GM12874 (cell line): ENCODE data around the gene TRAPPC1.

Experiments used
- TF ChIP-seq, protein P1 (sequence below): IDR thresholded peaks from 2 replicates; pipeline ENCODE4 v1.5.1; 2011; ENCODE audit warnings: low read depth, mild to moderate bottlenecking, control low read depth, low read length, moderate library complexity; ENCODE audit not compliant: insufficient read depth

The TRAPPC1 gene

DNA sequence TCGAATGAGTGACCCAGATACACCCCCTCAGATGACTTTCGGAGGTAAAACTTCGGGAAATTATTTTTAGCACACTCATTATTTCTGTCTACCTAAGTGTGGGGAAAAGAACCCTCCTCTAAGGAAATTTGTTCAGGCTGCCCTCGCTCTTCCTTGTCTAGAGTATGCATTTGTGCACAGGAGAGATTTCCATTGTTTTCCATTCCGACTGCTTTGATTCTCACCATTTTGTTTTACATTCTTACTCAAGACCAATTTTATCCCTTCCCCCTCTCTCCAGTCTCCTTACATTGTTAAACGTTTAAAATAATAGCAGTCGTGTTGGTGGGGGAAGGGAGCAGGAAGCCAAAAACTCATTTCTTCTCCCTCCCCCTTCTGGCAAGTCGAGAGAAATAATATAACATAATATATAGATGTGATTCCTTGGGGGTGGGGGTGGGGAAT lies 44.7 kb downstream of the TRAPPC1 start:
- TF ChIP-seq, protein P1, sequence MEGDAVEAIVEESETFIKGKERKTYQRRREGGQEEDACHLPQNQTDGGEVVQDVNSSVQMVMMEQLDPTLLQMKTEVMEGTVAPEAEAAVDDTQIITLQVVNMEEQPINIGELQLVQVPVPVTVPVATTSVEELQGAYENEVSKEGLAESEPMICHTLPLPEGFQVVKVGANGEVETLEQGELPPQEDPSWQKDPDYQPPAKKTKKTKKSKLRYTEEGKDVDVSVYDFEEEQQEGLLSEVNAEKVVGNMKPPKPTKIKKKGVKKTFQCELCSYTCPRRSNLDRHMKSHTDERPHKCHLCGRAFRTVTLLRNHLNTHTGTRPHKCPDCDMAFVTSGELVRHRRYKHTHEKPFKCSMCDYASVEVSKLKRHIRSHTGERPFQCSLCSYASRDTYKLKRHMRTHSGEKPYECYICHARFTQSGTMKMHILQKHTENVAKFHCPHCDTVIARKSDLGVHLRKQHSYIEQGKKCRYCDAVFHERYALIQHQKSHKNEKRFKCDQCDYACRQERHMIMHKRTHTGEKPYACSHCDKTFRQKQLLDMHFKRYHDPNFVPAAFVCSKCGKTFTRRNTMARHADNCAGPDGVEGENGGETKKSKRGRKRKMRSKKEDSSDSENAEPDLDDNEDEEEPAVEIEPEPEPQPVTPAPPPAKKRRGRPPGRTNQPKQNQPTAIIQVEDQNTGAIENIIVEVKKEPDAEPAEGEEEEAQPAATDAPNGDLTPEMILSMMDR: no peak

DNA sequence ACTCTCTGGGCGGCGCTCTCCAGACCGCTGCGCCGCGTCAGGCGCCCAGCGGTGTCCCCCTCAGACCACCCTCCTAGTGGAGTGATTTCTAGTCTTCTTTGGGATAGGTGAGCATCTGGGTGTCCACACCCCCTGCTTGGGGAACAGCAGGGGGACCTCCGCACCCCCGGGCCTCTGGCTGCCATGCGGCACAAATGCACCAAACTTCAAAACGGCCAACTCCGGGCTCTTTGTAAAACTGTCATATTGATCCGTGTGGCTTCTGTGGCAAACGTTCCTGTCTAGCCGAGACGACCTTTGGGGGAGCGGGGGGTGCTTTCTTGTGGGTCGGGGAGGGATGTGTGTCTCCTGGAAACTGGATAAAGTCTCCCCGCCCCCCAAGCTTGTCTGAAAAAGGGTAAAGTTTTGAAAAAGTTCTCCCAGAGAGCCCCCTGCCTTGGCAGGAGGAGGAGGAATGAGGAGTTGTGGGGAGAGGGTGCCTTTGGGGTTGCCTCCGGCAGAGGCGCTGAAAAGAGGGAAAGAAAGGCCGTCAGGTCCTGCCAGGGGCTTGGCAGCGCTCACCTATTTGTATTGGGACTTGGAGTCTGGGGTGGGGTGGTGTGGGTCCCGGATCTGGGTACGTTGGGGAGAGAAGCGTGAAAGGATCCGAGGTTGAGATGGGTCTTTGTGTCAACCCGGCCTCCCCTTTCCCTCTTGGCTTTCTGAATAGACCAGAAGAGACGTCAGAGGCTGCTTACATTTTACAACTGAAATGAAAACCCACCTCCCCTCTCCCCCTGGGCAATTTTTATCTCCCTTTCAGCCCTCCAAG lies 45.3 kb downstream of the TRAPPC1 start:
- TF ChIP-seq, protein P1: 0 out of 2 replicates have a peak, but pooled peaks have one; percentile 16

DNA sequence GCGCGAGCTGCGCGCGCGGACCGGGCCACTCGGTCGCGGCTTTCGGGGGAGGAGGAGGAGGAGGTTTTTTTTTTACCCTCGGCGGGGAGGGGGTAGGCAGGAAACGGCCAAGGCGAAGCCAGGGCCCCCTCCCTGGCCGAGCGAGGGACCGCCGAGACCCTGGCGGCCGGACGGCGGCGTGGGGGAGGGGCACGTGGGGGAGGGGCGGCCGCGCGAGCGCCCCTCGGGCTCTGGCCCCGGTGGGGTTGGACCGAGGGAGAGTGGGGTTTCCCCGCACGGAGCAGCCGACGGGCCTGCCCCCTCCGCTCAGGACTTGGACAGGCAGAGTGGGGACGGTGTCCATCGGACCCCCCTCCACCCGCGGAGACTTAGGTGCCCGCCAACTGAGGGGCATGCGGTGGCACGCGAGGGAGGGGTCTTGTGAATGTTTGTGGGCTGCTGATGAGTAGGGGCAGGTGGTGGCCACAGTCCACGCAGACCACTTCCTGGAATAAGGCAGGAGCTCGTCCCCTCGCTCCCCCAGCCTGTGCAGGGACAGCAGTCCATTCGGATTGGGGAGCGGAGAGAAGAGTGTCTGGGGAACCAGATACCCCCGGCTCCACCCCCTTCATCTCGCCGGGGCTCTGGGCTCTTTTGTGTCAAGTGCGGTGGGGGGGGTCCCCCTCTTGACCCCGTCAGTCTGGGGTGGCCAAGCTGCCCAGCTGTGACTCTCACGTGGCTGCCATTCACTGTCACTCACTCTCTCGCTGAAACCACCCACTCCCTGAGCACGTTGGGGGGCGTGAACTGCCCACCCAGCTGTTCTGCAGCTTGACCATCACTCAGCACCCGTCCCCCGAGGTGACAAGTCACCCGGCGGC lies 46.1 kb downstream of the TRAPPC1 start:
- TF ChIP-seq, protein P1: no peak

DNA sequence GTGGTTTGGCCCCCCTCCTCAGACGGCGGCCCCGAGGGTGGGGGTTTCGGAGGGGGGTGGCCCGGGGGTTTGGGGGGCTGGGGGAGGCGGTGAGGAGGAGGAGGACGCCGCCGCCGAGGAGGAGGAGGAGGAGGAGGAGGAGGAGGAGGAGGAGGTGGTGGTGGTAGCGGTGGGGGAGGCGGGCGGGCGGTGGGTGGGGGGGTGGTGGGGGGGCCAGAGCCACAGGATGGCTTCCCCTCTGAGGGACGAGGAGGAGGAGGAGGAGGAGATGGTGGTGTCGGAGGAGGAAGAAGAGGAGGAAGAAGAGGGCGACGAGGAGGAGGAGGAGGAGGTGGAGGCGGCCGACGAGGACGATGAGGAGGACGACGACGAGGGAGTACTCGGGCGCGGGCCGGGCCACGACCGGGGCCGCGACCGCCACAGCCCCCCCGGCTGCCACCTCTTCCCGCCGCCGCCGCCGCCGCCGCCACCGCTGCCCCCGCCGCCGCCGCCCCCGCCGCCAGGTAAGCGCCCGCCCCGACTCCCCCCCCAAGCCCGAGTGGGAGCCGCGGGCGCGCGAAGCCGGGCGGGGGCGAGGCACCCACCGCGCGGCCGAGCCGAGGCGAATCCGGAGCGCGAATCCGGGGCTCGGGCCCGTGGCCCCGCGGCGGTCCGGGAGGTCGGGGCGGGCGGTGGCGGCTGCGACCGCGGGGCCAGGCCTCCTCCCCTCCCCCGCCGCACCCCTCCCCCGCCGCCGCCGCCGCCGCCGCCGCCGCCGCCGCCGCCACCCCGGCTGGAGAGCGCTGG lies 47.0 kb downstream of the TRAPPC1 start:
- TF ChIP-seq, protein P1: no peak

DNA sequence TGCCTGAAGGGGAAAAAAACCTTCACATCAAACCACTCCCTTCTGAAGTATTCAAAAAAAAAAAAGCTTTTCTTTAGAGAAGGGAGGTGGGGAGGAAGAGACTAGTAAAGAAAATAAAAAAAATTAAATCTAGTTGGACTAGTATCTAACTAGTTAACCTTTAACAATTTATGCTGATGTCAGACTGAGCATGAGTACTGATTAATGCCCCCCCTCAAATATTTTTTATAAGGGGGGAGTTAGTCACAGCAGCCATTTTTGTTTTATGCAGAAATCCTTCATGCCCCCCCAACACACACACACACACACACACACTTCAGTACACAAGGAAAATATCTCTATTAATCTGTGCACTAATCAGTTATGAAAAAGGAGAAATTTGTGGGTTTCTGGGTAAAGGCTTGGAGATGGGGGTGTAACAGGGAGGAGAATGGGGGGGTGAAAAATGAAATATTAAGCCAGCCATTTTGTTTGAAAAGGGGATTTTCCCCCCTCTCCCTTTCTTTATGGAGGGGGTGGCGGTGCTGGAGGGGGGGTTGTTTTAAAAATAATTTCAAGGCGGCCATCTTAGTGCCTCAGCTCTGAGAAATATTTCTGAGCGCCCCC lies 47.9 kb downstream of the TRAPPC1 start:
- TF ChIP-seq, protein P1: no peak

DNA sequence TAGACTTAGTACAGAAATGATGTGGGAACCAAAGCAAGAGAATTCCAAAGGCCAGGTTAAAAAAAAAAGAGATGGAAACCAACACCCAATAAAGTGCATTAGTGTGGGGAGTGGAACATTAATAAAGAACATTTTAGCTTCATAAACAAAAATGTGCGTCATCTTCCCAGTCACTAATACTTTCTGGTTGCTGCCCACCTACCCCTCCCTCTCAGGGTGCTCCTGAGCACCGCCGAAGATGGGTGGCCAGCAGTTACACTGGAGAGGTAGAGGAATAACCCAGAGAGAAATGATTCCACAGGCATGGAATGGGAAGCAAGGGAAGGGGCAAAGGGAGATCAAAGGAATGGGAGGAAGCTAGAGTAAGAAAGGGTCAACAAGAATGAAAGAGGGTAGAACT lies 49.1 kb downstream of the TRAPPC1 start:
- TF ChIP-seq, protein P1: no peak

DNA sequence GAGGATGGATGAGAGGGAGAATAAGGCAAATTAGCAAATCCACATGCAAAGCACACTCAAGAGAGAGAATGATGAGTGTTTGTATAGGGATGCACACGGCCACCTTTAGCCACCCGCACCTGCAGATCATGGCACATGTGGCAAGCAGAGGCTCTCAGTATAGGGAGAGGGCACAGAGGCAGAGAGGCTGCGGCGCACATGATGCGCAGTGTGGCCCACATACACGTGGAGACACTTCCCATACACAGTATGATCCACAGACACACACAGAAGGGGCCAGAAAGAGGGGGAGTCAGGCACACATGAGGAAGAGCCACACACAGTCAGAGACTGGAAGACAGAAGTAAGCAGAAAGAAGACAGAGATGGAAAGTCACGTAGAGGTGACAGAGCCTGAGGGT lies 49.7 kb downstream of the TRAPPC1 start:
- TF ChIP-seq, protein P1: no peak
